Upper lobe of left lung (tissue), 4 donors: Measurements from ENCODE around the gene PDE1C.

Experiments used
- EP300 ChIP-seq, 4 donors: sonication (generic); formaldehyde crosslinking; IDR thresholded peaks; one replicate each; pipeline ENCODE4 v1.5.1; 2017; ENCODE audit warnings: antibody characterized with exemption in 4 of 4, control low read depth in 2 of 4
- POLR2A ChIP-seq, 4 donors: fragments of 450-650 bp; IDR thresholded peaks; one replicate each; pipeline ENCODE4 v1.5.1; 2016 to 2017; ENCODE audit warnings: antibody characterized with exemption in 4 of 4, mild to moderate bottlenecking in 2 of 4
- TF ChIP-seq, protein P1 (sequence below), 6 experiments: fragments of 450-650 bp in 4 of 6; fragments of 200-600 bp in 2 of 6; sonication (generic) in 2 of 6; IDR thresholded peaks; one replicate each; pipeline ENCODE4 v1.5.1; 2016 to 2019; ENCODE audit warnings: antibody characterized with exemption in 6 of 6

DNA sequence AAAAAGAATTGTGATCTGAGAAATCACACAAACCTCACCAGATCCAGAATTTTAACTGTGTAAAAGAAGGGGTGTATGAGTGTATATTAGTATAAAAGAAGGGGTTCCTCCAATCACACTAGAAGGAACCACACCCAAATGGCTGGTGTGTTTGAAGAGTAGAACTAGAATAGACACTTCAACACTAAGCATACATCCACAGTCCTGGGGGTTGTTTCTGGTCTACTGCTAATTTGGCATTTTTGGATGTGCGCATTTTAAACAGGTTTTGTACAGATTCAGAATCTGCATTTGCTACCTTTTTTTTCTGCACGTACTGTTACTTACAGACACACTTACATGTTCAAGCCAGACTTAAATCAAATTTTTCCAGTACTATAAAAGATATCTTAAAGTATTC, 64.6 kb downstream of the PDE1C start:
- TF ChIP-seq, protein P1, sequence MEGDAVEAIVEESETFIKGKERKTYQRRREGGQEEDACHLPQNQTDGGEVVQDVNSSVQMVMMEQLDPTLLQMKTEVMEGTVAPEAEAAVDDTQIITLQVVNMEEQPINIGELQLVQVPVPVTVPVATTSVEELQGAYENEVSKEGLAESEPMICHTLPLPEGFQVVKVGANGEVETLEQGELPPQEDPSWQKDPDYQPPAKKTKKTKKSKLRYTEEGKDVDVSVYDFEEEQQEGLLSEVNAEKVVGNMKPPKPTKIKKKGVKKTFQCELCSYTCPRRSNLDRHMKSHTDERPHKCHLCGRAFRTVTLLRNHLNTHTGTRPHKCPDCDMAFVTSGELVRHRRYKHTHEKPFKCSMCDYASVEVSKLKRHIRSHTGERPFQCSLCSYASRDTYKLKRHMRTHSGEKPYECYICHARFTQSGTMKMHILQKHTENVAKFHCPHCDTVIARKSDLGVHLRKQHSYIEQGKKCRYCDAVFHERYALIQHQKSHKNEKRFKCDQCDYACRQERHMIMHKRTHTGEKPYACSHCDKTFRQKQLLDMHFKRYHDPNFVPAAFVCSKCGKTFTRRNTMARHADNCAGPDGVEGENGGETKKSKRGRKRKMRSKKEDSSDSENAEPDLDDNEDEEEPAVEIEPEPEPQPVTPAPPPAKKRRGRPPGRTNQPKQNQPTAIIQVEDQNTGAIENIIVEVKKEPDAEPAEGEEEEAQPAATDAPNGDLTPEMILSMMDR (IDR thresholded peaks at IDR 0.05), result no peak
- no peak for TF ChIP-seq POLR2A (IDR thresholded peaks at IDR 0.05)
- no peak for TF ChIP-seq EP300 (IDR thresholded peaks at IDR 0.05)
